Suprapubic skin (tissue), 3 donors: ENCODE results near the gene TMEM147.

Experiments
- CTCF ChIP-seq, 2 donors: fragments of 200-600 bp in 1 of 2; fragments of 450-650 bp in 1 of 2; sonication (generic) in 1 of 2; IDR thresholded peaks; one replicate each; pipeline ENCODE4 v1.5.1; 2016 to 2019; ENCODE audit warnings: antibody characterized with exemption in 2 of 2, mild to moderate bottlenecking in 1 of 2, moderate library complexity in 1 of 2
- POLR2A ChIP-seq, 2 donors: fragments of 450-650 bp; IDR thresholded peaks; one replicate each; pipeline ENCODE4 v1.6.1; 2017; ENCODE audit warnings: antibody characterized with exemption in 2 of 2, mild to moderate bottlenecking in 2 of 2, moderate library complexity in 2 of 2

GRCh38 chr19:35516310-35516709, 29.1 kb upstream of the TMEM147 start:
- TF ChIP-seq CTCF (IDR thresholded peaks at IDR 0.05), result no peak
- no peak for TF ChIP-seq POLR2A (IDR thresholded peaks at IDR 0.05)
